K562 (cell line): ENCODE measurements around the gene PRDM2.
A peak's percentile ranks its signal among the peaks of the same experiment; 100 is the strongest.

Experiments used
- RAD21 ChIP-seq, 2 experiments: fragments of 250-450 bp in 1 of 2; fragments of 450-650 bp in 1 of 2; sonication (Bioruptor Pico) in 1 of 2; formaldehyde crosslinking in 1 of 2; IDR thresholded peaks in 1 of 2; conservative IDR thresholded peaks in 1 of 2; 2 replicates each; pipeline versions ENCODE4 v1.4.0 to v1.8.0; 2020 to 2022; ENCODE audit warnings: mild to moderate bottlenecking in 2 of 2, moderate library complexity in 1 of 2
- TF ChIP-seq, protein P1 (sequence below): fragments of 450-650 bp; IDR thresholded peaks from 2 replicates; pipeline ENCODE4 v1.7.0; 2016; ENCODE audit warnings: borderline replicate concordance
- TF ChIP-seq, protein P2 (sequence below), 3 experiments: IDR thresholded peaks in 2 of 3; conservative IDR thresholded peaks in 1 of 3; 2 replicates each; pipeline ENCODE4 v1.5.1; 2011 to 2012; ENCODE audit warnings: low read length in 3 of 3, mild to moderate bottlenecking in 3 of 3, control low read depth in 2 of 3, improper control_type of control experiment in 1 of 3, inconsistent platforms in 1 of 3, low read depth in 1 of 3, mixed read lengths in 1 of 3, moderate library complexity in 1 of 3; ENCODE audit not compliant: insufficient read depth in 2 of 3

DNA sequence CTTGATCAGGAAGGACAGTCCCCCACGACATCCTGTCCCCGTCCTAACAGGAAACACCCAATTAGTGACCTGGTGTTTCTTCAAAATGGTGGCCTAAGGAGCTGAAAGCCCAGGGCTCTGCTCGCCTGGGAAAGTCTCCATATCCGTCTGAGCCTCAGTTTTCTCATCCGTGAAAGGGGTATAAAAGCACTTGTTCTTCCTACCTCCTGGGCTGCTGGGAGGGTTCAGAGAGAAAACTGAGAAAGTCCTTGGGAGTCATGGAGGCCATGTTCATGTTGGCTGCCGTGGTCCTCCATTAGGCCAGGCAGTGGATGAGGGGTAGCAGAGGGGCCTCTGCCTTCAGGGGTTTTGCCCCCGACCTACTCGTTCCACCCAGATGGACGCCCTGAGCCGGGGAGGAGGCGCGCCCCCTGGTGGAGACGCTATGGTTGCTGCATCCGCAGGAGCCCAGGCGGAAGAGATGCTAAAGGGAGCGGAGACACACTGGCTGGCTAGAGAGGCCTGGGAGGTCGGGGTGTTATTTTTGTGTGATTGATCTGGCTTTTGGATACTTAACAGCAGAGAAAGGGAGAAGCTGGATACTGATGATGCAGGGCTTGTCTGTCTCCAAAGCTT lies 113.5 kb downstream of the PRDM2 start:
- TF ChIP-seq, protein P1, sequence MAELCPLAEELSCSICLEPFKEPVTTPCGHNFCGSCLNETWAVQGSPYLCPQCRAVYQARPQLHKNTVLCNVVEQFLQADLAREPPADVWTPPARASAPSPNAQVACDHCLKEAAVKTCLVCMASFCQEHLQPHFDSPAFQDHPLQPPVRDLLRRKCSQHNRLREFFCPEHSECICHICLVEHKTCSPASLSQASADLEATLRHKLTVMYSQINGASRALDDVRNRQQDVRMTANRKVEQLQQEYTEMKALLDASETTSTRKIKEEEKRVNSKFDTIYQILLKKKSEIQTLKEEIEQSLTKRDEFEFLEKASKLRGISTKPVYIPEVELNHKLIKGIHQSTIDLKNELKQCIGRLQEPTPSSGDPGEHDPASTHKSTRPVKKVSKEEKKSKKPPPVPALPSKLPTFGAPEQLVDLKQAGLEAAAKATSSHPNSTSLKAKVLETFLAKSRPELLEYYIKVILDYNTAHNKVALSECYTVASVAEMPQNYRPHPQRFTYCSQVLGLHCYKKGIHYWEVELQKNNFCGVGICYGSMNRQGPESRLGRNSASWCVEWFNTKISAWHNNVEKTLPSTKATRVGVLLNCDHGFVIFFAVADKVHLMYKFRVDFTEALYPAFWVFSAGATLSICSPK = no peak
- TF ChIP-seq RAD21 (CRISPR knock-in tag; conservative IDR thresholded peaks at IDR 0.05 in 1 of 2, IDR thresholded peaks at IDR 0.05 in 1 of 2) = peak; percentile 36 to 80; a peak in 3 of 4 replicates
- TF ChIP-seq, protein P2, sequence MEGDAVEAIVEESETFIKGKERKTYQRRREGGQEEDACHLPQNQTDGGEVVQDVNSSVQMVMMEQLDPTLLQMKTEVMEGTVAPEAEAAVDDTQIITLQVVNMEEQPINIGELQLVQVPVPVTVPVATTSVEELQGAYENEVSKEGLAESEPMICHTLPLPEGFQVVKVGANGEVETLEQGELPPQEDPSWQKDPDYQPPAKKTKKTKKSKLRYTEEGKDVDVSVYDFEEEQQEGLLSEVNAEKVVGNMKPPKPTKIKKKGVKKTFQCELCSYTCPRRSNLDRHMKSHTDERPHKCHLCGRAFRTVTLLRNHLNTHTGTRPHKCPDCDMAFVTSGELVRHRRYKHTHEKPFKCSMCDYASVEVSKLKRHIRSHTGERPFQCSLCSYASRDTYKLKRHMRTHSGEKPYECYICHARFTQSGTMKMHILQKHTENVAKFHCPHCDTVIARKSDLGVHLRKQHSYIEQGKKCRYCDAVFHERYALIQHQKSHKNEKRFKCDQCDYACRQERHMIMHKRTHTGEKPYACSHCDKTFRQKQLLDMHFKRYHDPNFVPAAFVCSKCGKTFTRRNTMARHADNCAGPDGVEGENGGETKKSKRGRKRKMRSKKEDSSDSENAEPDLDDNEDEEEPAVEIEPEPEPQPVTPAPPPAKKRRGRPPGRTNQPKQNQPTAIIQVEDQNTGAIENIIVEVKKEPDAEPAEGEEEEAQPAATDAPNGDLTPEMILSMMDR (IDR thresholded peaks at IDR 0.05 in 2 of 3, conservative IDR thresholded peaks at IDR 0.05 in 1 of 3; ENCODE audit: insufficient read depth in 2 of 3, low read depth in 1 of 3, low read length in 3 of 3) = peak; percentile 86 to 98 (median 89)
